ENCODE data around the gene MARCHF4.

GRCh38 chr2:216355711-216356110 is 16.6 kb downstream of the MARCHF4 start:
- TF ChIP-seq CTCF (IDR thresholded peaks at IDR 0.05): no peak
- no peak for TF ChIP-seq REST (IDR thresholded peaks at IDR 0.05; ENCODE audit: insufficient read depth in 1 of 2, low read depth in 2 of 2, low read length in 1 of 2)
- TF ChIP-seq POLR2AphosphoS5 (IDR thresholded peaks at IDR 0.05; ENCODE audit: low read depth, low read length): no peak
- no peak for TF ChIP-seq TCF7L2 (IDR thresholded peaks at IDR 0.05; ENCODE audit: low read depth, low read length)
- no peak for TF ChIP-seq SIN3A (IDR thresholded peaks at IDR 0.05; ENCODE audit: borderline replicate concordance, insufficient read depth, low read depth, low read length)
